ENCODE measurements around the gene BMP7. TPM values are rescaled to one million over a fixed set of nuclear protein-coding genes. Genes with fewer than 3 reads are reported as not detected.

The BMP7 gene
- total and polyA plus RNA-seq, 12 donors: 0.74 to 6.7 (median 2.2) TPM; not detected in 3

DNA sequence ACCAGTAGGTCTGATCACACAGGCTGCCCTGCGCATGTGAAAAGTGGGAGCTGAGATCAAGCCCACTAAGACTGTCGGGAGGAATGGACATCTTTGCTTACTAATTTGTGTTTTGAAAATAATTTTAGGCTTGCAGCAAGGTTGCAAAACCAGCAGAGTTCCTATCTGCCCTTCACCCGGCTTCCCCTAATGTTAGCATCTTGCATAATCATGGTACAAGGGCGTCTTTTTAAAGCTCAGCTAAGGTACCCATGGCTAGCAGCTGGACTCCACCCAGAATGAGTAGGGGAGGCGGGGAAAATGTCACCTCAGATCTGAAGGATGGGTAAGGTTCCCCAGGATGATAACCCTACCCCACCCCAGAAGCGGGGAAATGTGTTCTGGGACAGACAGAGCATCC, 25.3 kb upstream of the BMP7 start:
- intact Hi-C loops (cut with DNase I): no loop called here
- Histone ChIP-seq H3K36me3 (replicated peaks in 1 of 2) (no peaks in the 10 kb centered on the region), H3K9me3 (replicated peaks in 1 of 3) (no peaks in the 10 kb centered on the region), H3K4me3 (no peak overlapping the region), H3K4me1 (replicated peaks in 1 of 2) (no peaks in the 10 kb centered on the region), H3K27me3 (peaks cover 15% of the 10 kb centered on the region), H3K27ac (no peak overlapping the region)
- DNase-seq: no peak
- WGBS, 4 donors: 74 to 89% (median 81%) methylated on average over 6 of the region's 6 CpGs
- TF ChIP-seq CTCF (IDR thresholded peaks at IDR 0.05) (no peak), POLR2A (IDR thresholded peaks at IDR 0.05) (no peak)

GRCh38 chr20:57291003-57291402, 24.6 kb upstream of the BMP7 start:
- Histone ChIP-seq H3K4me3 (no peak overlapping the region), H3K36me3 (replicated peaks in 1 of 2) (no peaks in the 10 kb centered on the region), H3K27ac (no peak overlapping the region), H3K27me3 (peaks cover 15% of the 10 kb centered on the region), H3K4me1 (replicated peaks in 1 of 2) (no peaks in the 10 kb centered on the region), H3K9me3 (replicated peaks in 1 of 3) (no peaks in the 10 kb centered on the region)
- intact Hi-C loops (cut with DNase I): no loop called here
- 69 to 76% (median 74%) methylated on average over 10 of the region's 10 CpGs for WGBS, 4 donors
- TF ChIP-seq POLR2A (IDR thresholded peaks at IDR 0.05) (no peak), CTCF (IDR thresholded peaks at IDR 0.05) (no peak)
- no peak for DNase-seq

- Histone ChIP-seq H3K27me3 (peaks cover 15% of the 10 kb centered on the region), H3K9me3 (replicated peaks in 1 of 3) (no peaks in the 10 kb centered on the region), H3K36me3 (replicated peaks in 1 of 2) (no peaks in the 10 kb centered on the region), H3K27ac (no peak overlapping the region), H3K4me3 (no peak overlapping the region), H3K4me1 (replicated peaks in 1 of 2) (no peaks in the 10 kb centered on the region)
- TF ChIP-seq CTCF (IDR thresholded peaks at IDR 0.05) (no peak), POLR2A (IDR thresholded peaks at IDR 0.05) (no peak)
- WGBS, 4 donors: 60 to 81% (median 64%) methylated on average over 2 to 5 of the region's 5 CpGs
- intact Hi-C loops (cut with DNase I): no loop called here
- DNase-seq: no peak
These were observed 23.7 kb upstream of the BMP7 start for GRCh38 chr20:57290178-57290484.

- no peak overlapping the region for H3K27ac ChIP-seq
- no peak for DNase-seq
- peaks cover 15% of the 10 kb centered on the region for H3K27me3 ChIP-seq
- H3K36me3 ChIP-seq (replicated peaks in 1 of 2): no peaks in the 10 kb centered on the region
- H3K4me3 ChIP-seq: no peak overlapping the region
- WGBS, 4 donors: 50 to 59% (median 55%) methylated on average over 8 of the region's 8 CpGs
- intact Hi-C loops (cut with DNase I): no loop called here
- H3K9me3 ChIP-seq (replicated peaks in 1 of 3): no peaks in the 10 kb centered on the region
- TF ChIP-seq POLR2A (IDR thresholded peaks at IDR 0.05) (no peak), CTCF (IDR thresholded peaks at IDR 0.05) (no peak)
- H3K4me1 ChIP-seq (replicated peaks in 1 of 2): no peaks in the 10 kb centered on the region
These were observed 23.1 kb upstream of the BMP7 start for GRCh38 chr20:57289391-57290177.

Data from adrenal gland (tissue), 12 donors.